GM12878 (cell line): ENCODE results near the gene MAP3K1. TPM values are rescaled to one million over a fixed set of nuclear protein-coding genes. Genes with fewer than 3 reads are reported as not detected.

Experiments
- ATF7 ChIP-seq: fragments of 450-650 bp; IDR thresholded peaks from 2 replicates; pipeline ENCODE4 v1.6.1; 2016; ENCODE audit warnings: low read depth, mild to moderate bottlenecking
- CBX3 ChIP-seq: fragments of 200-600 bp; sonication (generic); IDR thresholded peaks from 2 replicates; pipeline ENCODE4 v1.6.1; 2016; ENCODE audit warnings: low read depth, borderline replicate concordance
- CHD1 ChIP-seq: IDR thresholded peaks from 2 replicates; pipeline ENCODE4 v1.6.1; 2012; ENCODE audit warnings: low read depth, low read length, improper control_type of control experiment
- EED ChIP-seq: sonication (generic); IDR thresholded peaks from 2 replicates; pipeline ENCODE4 v1.6.1; 2016; ENCODE audit warnings: antibody characterized with exemption, low read depth
- HDGF ChIP-seq: fragments of 450-650 bp; IDR thresholded peaks from 2 replicates; pipeline ENCODE4 v1.6.1; 2016; ENCODE audit warnings: antibody characterized with exemption
- MEF2B ChIP-seq: fragments of 450-650 bp; IDR thresholded peaks from 2 replicates; pipeline ENCODE4 v1.6.1; 2018; ENCODE audit warnings: mild to moderate bottlenecking, moderate library complexity; ENCODE audit not compliant: partially characterized antibody, poor library complexity, severe bottlenecking
- MTA3 ChIP-seq: IDR thresholded peaks from 2 replicates; pipeline ENCODE4 v1.6.1; 2012; ENCODE audit warnings: low read length, inconsistent platforms, borderline replicate concordance
- RAD51 ChIP-seq: fragments of 450-650 bp; IDR thresholded peaks from 2 replicates; pipeline ENCODE4 v1.6.1; 2016; ENCODE audit warnings: moderate library complexity, mild to moderate bottlenecking, inconsistent platforms
- STAT3 ChIP-seq: IDR thresholded peaks from 2 replicates; pipeline ENCODE4 v1.6.1; 2011; ENCODE audit warnings: low read depth, low read length, improper control_type of control experiment
- TAF1 ChIP-seq: IDR thresholded peaks from 2 replicates; pipeline ENCODE4 v1.6.1; 2011; ENCODE audit warnings: mild to moderate bottlenecking, low read depth, low read length, borderline replicate concordance
- TARDBP ChIP-seq: IDR thresholded peaks from 2 replicates; pipeline ENCODE4 v1.6.1; 2016; ENCODE audit warnings: borderline replicate concordance
- ZBED1 ChIP-seq: IDR thresholded peaks from 2 replicates; pipeline ENCODE4 v1.6.1; 2016; ENCODE audit warnings: borderline replicate concordance
- ZNF207 ChIP-seq: fragments of 450-650 bp; IDR thresholded peaks from 2 replicates; pipeline ENCODE4 v1.6.1; 2014; ENCODE audit warnings: antibody characterized with exemption, mild to moderate bottlenecking, borderline replicate concordance
- ZNF384 ChIP-seq: IDR thresholded peaks from 2 replicates; pipeline ENCODE4 v1.6.1; 2012; ENCODE audit warnings: low read depth, mild to moderate bottlenecking, low read length, improper control_type of control experiment, borderline replicate concordance
- polyA plus RNA-seq, 11 experiments: library from polyadenylated mRNA; depleted of rRNA in 4 of 11; unstranded in 6 of 11; stranded (reverse) in 5 of 11; fragments of >200 nt; fragmentation: Nextera tagmentation in 4 of 11; fragmentation: Illumina TruSeq in 1 of 11; extraction: Ambion mirVana in 4 of 11; extraction: Trizol in 1 of 11; gene quantifications; 1 replicate in 1 of 11; 2 replicates in 10 of 11; pipeline versions ENCODE4 v1.2.1 to v1.2.3, GENCODE V29; 2011 to 2016; ENCODE audit warnings: inconsistent platforms in 2 of 11, missing spikeins in 2 of 11, low read depth in 1 of 11
- total RNA-seq, 4 experiments: library from RNA; depleted of rRNA in 3 of 4; stranded (reverse); fragments of >200 nt in 3 of 4; fragmentation: Illumina TruSeq in 1 of 4; extraction: Trizol in 1 of 4; gene quantifications; 2 replicates each; pipeline versions ENCODE4 v1.2.1 to v1.2.3, GENCODE V29; 2013 to 2021
- TF ChIP-seq, protein P1 (sequence below): fragments of 450-650 bp; IDR thresholded peaks from 2 replicates; pipeline ENCODE4 v1.6.1; 2017; ENCODE audit warnings: mild to moderate bottlenecking, moderate library complexity
- TF ChIP-seq, protein P2 (sequence below): fragments of 450-650 bp; formaldehyde crosslinking; IDR thresholded peaks from 2 replicates; pipeline ENCODE4 v1.5.0; 2022; ENCODE audit warnings: mild to moderate bottlenecking, missing genetic modification characterization
- TF ChIP-seq, protein P3 (sequence below): fragments of 450-650 bp; IDR thresholded peaks from 2 replicates; pipeline ENCODE4 v1.6.1; 2017; ENCODE audit warnings: low read depth, mild to moderate bottlenecking, moderate library complexity
- TF ChIP-seq, protein P4 (sequence below): fragments of 450-650 bp; conservative IDR thresholded peaks from 2 replicates; pipeline ENCODE4 v1.6.1; 2017; ENCODE audit warnings: mild to moderate bottlenecking, moderate library complexity

MAP3K1 gene
- total and polyA plus RNA-seq, 10 of the 15 experiments (the other 5 are each of a cell fraction or from before 2014, with no cell fraction given), result 7.5 to 24.6 (median 12.6) TPM

DNA sequence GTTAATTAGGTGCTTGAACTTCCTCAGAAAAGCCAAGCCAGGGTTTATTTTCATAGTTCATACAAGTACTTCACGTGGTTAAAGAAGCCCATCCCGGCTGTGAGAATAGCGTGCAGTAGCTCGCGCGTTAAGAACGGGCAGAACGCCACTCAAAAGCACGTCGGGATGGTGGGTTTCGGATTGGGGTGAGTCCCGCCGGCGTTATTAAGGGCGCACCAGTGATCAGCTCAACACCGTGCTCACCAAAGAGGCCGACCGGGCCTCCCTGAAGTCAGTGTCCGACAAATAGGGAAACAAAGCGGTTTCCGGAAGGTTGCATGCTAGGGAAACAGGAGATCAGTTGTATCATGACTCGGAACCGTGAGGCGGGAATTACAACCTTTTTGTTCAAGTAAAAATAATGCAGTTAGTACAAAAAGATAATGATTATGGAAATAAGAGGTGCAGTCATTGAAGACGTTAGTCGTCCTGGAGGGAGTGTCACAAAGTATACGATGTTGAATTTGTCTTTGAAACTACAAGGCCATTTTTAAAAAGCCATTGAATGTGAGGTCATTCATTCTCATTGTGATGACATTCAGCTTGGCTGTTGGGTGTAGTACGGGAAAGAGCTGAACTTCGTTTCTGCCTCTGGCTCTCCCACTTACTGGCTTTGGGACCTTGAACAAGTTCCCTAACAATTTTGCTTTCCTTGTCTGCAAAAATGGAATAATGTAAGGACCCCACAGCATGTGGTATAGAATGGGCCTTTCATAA, 95.0 kb downstream of the MAP3K1 start (continued):
- TF ChIP-seq, protein P1, sequence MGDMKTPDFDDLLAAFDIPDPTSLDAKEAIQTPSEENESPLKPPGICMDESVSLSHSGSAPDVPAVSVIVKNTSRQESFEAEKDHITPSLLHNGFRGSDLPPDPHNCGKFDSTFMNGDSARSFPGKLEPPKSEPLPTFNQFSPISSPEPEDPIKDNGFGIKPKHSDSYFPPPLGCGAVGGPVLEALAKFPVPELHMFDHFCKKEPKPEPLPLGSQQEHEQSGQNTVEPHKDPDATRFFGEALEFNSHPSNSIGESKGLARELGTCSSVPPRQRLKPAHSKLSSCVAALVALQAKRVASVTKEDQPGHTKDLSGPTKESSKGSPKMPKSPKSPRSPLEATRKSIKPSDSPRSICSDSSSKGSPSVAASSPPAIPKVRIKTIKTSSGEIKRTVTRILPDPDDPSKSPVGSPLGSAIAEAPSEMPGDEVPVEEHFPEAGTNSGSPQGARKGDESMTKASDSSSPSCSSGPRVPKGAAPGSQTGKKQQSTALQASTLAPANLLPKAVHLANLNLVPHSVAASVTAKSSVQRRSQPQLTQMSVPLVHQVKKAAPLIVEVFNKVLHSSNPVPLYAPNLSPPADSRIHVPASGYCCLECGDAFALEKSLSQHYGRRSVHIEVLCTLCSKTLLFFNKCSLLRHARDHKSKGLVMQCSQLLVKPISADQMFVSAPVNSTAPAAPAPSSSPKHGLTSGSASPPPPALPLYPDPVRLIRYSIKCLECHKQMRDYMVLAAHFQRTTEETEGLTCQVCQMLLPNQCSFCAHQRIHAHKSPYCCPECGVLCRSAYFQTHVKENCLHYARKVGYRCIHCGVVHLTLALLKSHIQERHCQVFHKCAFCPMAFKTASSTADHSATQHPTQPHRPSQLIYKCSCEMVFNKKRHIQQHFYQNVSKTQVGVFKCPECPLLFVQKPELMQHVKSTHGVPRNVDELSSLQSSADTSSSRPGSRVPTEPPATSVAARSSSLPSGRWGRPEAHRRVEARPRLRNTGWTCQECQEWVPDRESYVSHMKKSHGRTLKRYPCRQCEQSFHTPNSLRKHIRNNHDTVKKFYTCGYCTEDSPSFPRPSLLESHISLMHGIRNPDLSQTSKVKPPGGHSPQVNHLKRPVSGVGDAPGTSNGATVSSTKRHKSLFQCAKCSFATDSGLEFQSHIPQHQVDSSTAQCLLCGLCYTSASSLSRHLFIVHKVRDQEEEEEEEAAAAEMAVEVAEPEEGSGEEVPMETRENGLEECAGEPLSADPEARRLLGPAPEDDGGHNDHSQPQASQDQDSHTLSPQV, result no peak
- TF ChIP-seq ATF7 (0 out of 2 replicates have a peak, but pooled peaks have one; percentile 6), STAT3 (no peak), ZNF207 (peak; percentile 48; the same call in 1 of the 2 replicates), EED (peak; percentile 33; the same call in 1 of the 2 replicates), ZBED1 (peak; percentile 38; the same call in 1 of the 2 replicates), MTA3 (no peak), CHD1 (no peak), TARDBP (no peak), RAD51 (peak; percentile 76; the same call in 1 of the 2 replicates), CBX3 (no peak), HDGF (no peak), MEF2B (no peak), TAF1 (no peak), ZNF384 (no peak)
- TF ChIP-seq, protein P2, sequence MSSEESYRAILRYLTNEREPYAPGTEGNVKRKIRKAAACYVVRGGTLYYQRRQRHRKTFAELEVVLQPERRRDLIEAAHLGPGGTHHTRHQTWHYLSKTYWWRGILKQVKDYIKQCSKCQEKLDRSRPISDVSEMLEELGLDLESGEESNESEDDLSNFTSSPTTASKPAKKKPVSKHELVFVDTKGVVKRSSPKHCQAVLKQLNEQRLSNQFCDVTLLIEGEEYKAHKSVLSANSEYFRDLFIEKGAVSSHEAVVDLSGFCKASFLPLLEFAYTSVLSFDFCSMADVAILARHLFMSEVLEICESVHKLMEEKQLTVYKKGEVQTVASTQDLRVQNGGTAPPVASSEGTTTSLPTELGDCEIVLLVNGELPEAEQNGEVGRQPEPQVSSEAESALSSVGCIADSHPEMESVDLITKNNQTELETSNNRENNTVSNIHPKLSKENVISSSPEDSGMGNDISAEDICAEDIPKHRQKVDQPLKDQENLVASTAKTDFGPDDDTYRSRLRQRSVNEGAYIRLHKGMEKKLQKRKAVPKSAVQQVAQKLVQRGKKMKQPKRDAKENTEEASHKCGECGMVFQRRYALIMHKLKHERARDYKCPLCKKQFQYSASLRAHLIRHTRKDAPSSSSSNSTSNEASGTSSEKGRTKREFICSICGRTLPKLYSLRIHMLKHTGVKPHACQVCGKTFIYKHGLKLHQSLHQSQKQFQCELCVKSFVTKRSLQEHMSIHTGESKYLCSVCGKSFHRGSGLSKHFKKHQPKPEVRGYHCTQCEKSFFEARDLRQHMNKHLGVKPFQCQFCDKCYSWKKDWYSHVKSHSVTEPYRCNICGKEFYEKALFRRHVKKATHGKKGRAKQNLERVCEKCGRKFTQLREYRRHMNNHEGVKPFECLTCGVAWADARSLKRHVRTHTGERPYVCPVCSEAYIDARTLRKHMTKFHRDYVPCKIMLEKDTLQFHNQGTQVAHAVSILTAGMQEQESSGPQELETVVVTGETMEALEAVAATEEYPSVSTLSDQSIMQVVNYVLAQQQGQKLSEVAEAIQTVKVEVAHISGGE (CRISPR knock-in tag), result no peak
- TF ChIP-seq, protein P3, sequence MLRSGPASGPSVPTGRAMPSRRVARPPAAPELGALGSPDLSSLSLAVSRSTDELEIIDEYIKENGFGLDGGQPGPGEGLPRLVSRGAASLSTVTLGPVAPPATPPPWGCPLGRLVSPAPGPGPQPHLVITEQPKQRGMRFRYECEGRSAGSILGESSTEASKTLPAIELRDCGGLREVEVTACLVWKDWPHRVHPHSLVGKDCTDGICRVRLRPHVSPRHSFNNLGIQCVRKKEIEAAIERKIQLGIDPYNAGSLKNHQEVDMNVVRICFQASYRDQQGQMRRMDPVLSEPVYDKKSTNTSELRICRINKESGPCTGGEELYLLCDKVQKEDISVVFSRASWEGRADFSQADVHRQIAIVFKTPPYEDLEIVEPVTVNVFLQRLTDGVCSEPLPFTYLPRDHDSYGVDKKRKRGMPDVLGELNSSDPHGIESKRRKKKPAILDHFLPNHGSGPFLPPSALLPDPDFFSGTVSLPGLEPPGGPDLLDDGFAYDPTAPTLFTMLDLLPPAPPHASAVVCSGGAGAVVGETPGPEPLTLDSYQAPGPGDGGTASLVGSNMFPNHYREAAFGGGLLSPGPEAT, result peak; percentile 22; the same call in 1 of the 2 replicates
- TF ChIP-seq, protein P4, sequence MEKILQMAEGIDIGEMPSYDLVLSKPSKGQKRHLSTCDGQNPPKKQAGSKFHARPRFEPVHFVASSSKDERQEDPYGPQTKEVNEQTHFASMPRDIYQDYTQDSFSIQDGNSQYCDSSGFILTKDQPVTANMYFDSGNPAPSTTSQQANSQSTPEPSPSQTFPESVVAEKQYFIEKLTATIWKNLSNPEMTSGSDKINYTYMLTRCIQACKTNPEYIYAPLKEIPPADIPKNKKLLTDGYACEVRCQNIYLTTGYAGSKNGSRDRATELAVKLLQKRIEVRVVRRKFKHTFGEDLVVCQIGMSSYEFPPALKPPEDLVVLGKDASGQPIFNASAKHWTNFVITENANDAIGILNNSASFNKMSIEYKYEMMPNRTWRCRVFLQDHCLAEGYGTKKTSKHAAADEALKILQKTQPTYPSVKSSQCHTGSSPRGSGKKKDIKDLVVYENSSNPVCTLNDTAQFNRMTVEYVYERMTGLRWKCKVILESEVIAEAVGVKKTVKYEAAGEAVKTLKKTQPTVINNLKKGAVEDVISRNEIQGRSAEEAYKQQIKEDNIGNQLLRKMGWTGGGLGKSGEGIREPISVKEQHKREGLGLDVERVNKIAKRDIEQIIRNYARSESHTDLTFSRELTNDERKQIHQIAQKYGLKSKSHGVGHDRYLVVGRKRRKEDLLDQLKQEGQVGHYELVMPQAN, result peak; percentile 87
